Large intestine (tissue), 3 donors: ENCODE data around the gene SEL1L3. TPM values are rescaled to one million over a fixed set of nuclear protein-coding genes. Genes with fewer than 3 reads are reported as not detected.

Source experiments
- DNase-seq, 2 donors: peaks; one replicate each; pipeline versions ENCODE4 v3.0.0 to v3.0.0-alpha.2; 2013
- H3K27ac ChIP-seq: one replicate; pipeline ENCODE4 v1.5.1; 2013; ENCODE audit warnings: low read length
- H3K27me3 ChIP-seq: 2 replicates; pipeline ENCODE4 v1.6.1; 2013; ENCODE audit warnings: low read length; ENCODE audit not compliant: control insufficient read depth, insufficient read depth
- H3K36me3 ChIP-seq: 2 replicates; pipeline ENCODE4 v1.6.1; 2013; ENCODE audit warnings: low read length; ENCODE audit not compliant: control insufficient read depth, insufficient read depth
- H3K4me1 ChIP-seq: one replicate; pipeline ENCODE4 v1.6.1; 2013; ENCODE audit warnings: low read length; ENCODE audit not compliant: control insufficient read depth, insufficient read depth
- H3K4me3 ChIP-seq: one replicate; pipeline ENCODE4 v1.5.1; 2013; ENCODE audit warnings: low read length
- H3K9me3 ChIP-seq: one replicate; pipeline ENCODE4 v1.6.1; 2013; ENCODE audit warnings: mild to moderate bottlenecking, low read depth, low read length, moderate library complexity; ENCODE audit not compliant: control insufficient read depth
- WGBS: methylation state at CpG from one replicate; pipeline ENCODE4 v1.1.5; 2013; ENCODE audit warnings: low lambda C conversion rate; ENCODE audit not compliant: insufficient coverage; 5-methylcytosine and 5-hydroxymethylcytosine counted together
- polyA plus RNA-seq: library from polyadenylated mRNA; unstranded; fragments of 120-200 nt; gene quantifications from one replicate; pipeline ENCODE4 v1.2.1, GENCODE V29; 2013

The SEL1L3 gene
- polyA plus RNA-seq, 1 donor, result 58.7 TPM

DNA sequence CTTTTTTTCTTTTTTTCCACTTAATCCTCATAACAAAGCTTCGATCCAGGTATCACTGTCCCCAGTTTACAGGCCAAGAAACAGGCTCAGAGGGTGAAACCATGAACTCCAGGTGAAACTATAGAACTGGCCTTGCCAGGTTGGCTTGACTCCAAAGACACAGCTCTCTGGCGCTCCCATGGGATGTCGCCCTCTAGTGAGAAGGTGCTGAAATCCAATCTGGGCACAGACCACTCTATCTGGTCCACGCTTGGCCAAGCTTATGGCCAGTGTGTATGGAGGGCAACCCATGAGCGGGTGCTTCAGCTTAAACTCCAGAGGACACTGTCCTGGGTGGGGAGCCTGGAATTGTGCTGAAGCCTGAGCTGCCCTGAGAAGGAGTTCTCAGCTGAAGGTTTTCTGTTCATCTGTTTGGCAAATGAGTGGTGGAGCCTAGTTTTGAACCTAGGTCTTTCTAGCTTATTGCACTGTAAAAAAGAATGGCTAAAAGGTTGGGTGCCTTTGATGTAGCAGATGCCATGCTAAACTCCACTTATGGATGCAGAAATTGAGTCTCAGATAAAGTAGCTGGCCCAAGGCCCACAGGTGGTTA is 70.5 kb downstream of the SEL1L3 start:
- Histone ChIP-seq H3K4me1 (no peaks in the 10 kb centered on the region), H3K27ac (no peak overlapping the region), H3K36me3 (peaks cover 29% of the 10 kb centered on the region), H3K27me3 (no peaks in the 10 kb centered on the region), H3K4me3 (no peak overlapping the region), H3K9me3 (no peaks in the 10 kb centered on the region)
- DNase-seq, result peak in 1 of 2 donors; percentile 28
- WGBS, result no CpG with 5 or more reads among the region's 5 CpGs

DNA sequence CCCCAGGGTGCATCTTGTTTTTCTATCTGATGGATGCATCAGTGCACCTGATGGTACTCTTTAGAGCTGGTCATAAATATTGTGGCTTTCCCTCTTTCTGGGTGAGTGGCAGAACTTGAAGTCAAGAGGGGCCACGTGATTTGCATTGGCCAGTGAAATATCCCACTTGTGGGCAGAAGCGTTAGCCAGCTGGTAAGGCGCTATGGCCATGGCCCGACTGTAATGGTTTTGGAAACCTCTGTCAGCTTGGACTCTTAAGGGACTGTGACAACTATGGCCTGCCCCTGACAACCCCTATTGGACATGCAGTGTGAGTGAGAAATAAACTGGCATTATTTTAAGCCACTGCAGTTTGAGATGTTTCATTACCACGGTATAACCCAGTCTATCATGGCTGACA is 72.8 kb downstream of the SEL1L3 start:
- H3K36me3 ChIP-seq, result peaks cover 28% of the 10 kb centered on the region
- H3K4me1 ChIP-seq, result no peaks in the 10 kb centered on the region
- DNase-seq, result no peak
- no CpG with 5 or more reads among the region's 5 CpGs for WGBS
- no peaks in the 10 kb centered on the region for H3K27me3 ChIP-seq
- no peaks in the 10 kb centered on the region for H3K9me3 ChIP-seq
- no peak overlapping the region for H3K27ac ChIP-seq
- no peak overlapping the region for H3K4me3 ChIP-seq

DNA sequence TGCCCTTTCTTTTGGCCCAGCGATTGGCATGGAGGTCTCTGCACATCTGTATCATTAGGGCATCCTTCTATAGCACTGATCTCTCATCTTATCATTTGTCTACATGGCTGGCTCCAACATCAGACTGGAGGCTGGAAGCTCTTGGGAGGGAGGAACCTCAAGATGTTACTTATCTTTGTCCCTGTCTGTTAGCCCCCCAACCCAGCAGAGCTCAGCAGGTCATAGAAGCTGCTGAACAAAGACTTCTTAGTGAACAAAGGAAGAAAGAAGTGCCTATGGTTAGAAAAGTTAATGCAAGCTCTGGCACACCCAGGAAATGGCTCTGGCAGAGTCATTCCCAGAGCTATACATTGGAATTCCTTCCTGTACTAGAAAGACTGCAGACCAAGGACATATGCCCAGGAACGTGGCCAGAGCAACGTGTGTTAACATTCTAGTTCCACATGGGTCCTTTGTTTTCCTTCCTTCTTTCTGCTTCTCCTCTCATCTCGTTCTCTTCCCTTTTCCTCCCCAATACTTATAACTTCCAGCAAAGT is 74.0 kb downstream of the SEL1L3 start:
- H3K36me3 ChIP-seq, result peaks cover 31% of the 10 kb centered on the region

DNA sequence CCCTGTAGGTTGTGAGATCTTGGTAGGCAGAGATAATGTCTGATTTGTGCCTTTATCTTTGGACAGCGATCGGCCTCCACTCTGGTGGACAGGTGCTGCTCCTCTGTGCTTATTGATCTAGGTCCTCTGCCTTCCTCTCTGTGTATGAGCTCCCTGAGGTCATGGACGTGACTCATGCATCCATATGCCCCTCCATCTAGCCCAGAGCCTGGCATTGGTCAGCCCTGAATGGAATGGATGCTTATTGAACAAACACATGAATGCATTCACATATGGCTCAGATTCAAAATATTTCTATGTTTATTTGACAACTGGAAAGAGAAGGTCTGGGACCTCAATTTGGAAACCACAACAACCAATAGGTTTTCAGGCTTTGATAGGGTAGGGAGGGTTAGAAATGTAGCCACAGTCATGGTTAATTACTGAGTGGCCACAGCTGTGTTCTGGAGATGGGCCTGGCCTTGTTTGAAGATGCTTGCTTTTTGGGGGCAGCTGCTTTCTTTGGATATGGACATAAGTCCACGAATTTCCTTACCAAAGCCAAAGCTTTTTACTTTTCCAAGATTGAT is 76.2 kb downstream of the SEL1L3 start:
- Histone ChIP-seq H3K36me3 (peaks cover 26% of the 10 kb centered on the region), H3K27me3 (no peaks in the 10 kb centered on the region), H3K4me3 (no peak overlapping the region), H3K9me3 (no peaks in the 10 kb centered on the region), H3K27ac (no peak overlapping the region), H3K4me1 (no peaks in the 10 kb centered on the region)
- WGBS, result no CpG with 5 or more reads among the region's 4 CpGs
- DNase-seq, result no peak

More for the DNA sequence above, 74.0 kb downstream of the SEL1L3 start:
- 100% methylated on average over 1 of the region's 4 CpGs for WGBS
- Histone ChIP-seq H3K4me1 (no peaks in the 10 kb centered on the region), H3K9me3 (no peaks in the 10 kb centered on the region), H3K27me3 (no peaks in the 10 kb centered on the region), H3K27ac (no peak overlapping the region), H3K4me3 (no peak overlapping the region)
- no peak for DNase-seq

DNA sequence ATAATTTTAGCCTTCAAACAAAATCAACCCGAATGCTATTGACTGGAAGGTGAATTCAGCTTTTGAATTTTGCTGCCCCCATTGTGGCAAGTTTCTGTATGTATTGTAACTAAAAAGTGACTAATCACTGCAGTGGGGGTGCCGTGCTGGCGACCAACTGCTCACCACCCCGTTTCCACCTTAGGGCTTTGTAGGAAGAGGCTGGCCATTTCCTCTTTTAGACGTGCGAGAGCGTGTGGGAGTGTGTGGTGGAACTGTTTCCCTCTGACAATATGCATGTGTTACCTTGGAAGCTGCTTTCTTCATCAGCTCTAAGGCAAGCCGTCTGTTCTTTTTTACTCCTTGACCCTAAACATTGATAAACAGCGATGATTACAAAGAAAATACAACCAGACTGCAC is 78.8 kb downstream of the SEL1L3 start:
- Histone ChIP-seq H3K27ac (no peak overlapping the region), H3K27me3 (no peaks in the 10 kb centered on the region), H3K4me3 (no peak overlapping the region), H3K4me1 (no peaks in the 10 kb centered on the region), H3K9me3 (no peaks in the 10 kb centered on the region), H3K36me3 (peaks cover 38% of the 10 kb centered on the region)
- WGBS, result 100% methylated on average over 1 of the region's 9 CpGs
- DNase-seq, result no peak

DNA sequence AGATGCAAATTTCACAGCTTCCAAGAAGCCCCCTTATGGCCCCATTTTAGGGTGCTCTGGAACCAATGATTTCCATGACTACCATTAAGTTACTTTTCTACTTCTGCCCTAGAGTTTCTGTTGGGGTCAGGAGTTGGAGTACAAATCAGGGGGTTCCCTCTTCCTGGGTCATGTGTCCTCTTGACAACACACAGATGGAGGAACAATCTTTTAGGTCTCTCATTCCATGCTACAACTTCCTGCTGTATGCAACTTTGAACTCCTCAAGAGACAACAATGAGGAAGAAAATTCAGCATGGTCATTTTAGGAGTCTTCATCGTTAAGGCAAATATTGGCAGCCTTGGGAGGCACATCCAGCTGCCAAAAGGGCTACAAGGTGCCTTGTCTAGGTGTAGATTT is 79.7 kb downstream of the SEL1L3 start:
- WGBS, result no CpG with 5 or more reads among the region's 1 CpG
- peaks cover 42% of the 10 kb centered on the region for H3K36me3 ChIP-seq
- no peaks in the 10 kb centered on the region for H3K4me1 ChIP-seq
- no peak overlapping the region for H3K27ac ChIP-seq
- DNase-seq, result no peak
- no peak overlapping the region for H3K4me3 ChIP-seq
- H3K27me3 ChIP-seq, result no peaks in the 10 kb centered on the region
- H3K9me3 ChIP-seq, result no peaks in the 10 kb centered on the region

DNA sequence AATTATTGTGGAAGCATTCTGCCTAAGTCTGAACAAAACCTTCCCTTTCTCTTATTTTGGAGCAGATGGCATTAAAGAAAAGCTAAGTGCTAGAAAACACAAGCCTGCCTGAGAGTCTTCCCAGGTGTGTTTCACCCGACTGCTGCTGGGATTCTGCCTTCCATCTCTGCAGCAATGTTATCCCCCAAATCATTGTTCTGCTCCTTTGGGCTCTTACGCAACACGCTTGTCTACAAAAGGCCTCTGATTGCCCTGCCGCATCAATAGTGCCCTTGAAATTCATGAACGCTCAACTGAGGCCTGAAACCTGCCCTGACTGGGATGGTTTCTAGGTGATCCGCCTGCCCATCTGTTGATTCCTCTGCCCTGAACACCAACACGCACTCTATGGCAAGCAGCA is 80.3 kb downstream of the SEL1L3 start:
- WGBS, result no CpG with 5 or more reads among the region's 7 CpGs
- Histone ChIP-seq H3K36me3 (peaks cover 45% of the 10 kb centered on the region), H3K9me3 (no peaks in the 10 kb centered on the region), H3K27me3 (no peaks in the 10 kb centered on the region), H3K27ac (no peak overlapping the region), H3K4me3 (no peak overlapping the region), H3K4me1 (no peaks in the 10 kb centered on the region)
- DNase-seq, result no peak

DNA sequence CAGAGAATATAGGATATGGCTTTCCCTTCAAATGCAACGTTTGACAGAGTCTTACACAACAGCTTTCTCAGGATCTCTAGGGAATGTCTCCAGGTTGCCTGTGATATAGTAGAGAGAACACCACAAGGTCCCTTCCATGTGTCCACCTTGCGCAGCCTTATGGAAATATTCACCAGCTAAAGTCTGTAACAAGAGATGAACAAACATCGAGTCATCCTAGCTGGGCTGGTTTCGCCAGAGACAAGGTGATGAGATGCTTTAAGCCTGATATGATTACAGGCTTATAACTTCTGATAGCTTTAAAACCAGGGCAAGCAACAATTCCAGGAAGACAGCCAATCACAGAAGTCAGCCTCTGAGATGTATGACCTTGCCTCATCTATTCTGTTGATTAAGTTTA is 83.8 kb downstream of the SEL1L3 start:
- WGBS, result no CpG with 5 or more reads among the region's 4 CpGs
- H3K4me1 ChIP-seq, result no peaks in the 10 kb centered on the region
- DNase-seq, result no peak
- no peaks in the 10 kb centered on the region for H3K9me3 ChIP-seq
- peaks cover 41% of the 10 kb centered on the region for H3K36me3 ChIP-seq
- H3K27ac ChIP-seq, result no peak overlapping the region
- H3K4me3 ChIP-seq, result no peak overlapping the region
- no peaks in the 10 kb centered on the region for H3K27me3 ChIP-seq

DNA sequence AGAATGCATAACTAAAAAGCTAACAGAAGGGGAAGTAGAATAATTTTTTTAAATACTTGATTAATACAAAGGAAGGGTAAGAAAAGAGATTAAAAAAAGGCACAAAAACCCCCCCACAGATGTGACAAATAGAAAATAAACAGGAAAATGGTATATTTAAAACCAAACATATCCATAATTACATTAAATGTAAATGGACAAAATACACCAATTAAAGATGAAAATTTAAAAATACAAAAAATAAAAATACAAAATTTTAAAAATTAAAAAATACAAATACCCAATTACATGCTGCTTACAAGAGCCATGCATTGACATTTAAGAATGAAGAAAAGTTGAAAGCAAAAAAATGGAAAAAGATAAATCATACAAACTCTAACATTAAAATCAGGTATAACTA is 86.0 kb downstream of the SEL1L3 start:
- Histone ChIP-seq H3K27me3 (no peaks in the 10 kb centered on the region), H3K4me1 (no peaks in the 10 kb centered on the region), H3K9me3 (no peaks in the 10 kb centered on the region), H3K4me3 (no peak overlapping the region), H3K36me3 (peaks cover 36% of the 10 kb centered on the region), H3K27ac (no peak overlapping the region)
- no peak for DNase-seq

DNA sequence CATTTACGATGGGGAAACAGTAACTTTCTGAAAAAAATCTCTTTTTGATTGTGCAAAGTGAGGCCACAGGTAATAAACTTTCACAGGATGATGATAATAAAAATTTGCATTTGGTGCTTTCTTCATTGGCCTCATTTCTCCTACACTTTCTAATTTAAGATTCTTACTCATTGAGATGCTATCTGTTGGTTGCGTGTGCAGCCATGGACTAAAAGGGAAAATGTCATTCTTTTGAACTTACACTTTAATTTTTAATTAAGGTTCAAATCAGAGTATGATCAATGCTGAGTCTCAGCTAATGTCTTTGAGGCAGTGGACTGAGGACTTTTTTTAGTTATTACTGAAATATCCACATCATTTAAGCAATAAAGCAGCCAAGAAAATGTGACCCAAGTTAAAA is 87.6 kb downstream of the SEL1L3 start:
- DNase-seq, result no peak
- WGBS, result 100% methylated on average over 2 of the region's 2 CpGs
- H3K4me3 ChIP-seq, result no peak overlapping the region
- H3K4me1 ChIP-seq, result no peaks in the 10 kb centered on the region
- no peaks in the 10 kb centered on the region for H3K9me3 ChIP-seq
- no peaks in the 10 kb centered on the region for H3K27me3 ChIP-seq
- no peak overlapping the region for H3K27ac ChIP-seq
- peaks cover 25% of the 10 kb centered on the region for H3K36me3 ChIP-seq

DNA sequence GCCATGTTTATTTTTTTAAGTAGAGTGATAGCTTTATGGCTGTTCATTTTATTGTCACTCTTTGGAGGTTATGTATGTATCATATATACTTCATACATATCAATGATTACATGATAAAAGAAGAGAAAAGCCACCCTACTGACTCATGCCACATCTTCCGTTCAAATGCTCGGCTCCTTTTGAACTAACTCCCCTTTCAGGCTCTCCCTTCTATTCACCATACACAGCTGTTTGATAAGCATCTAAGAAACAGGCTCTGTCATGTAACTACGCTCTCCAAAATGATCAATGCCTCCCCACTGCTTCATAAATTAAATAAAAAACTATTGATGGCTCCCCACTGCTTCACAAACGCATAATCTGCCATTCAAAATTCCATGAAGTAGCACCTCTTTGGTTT is 89.4 kb downstream of the SEL1L3 start:
- WGBS, result 100% methylated on average over 3 of the region's 4 CpGs
- no peak overlapping the region for H3K27ac ChIP-seq

More for the DNA sequence above, 89.4 kb downstream of the SEL1L3 start:
- H3K27me3 ChIP-seq, result no peaks in the 10 kb centered on the region
- H3K4me1 ChIP-seq, result no peaks in the 10 kb centered on the region
- no peak overlapping the region for H3K4me3 ChIP-seq
- H3K9me3 ChIP-seq, result no peaks in the 10 kb centered on the region
- H3K36me3 ChIP-seq, result peaks cover 12% of the 10 kb centered on the region
- DNase-seq, result no peak
